Activated CD4-positive, alpha-beta T cell treated with anti-CD3 and anti-CD28 coated beads, Interleukin-2, amount 10 ng/mL, durations not matched to agents 7 days and 5 days (primary cell): ENCODE measurements around the gene LCN12. TPM values are rescaled to one million over a fixed set of nuclear protein-coding genes. Genes with fewer than 3 reads are reported as not detected.

Experiments
- CTCF ChIA-PET: fragments of 350-600 bp; sonication (Branson Sonifier 250); formaldehyde crosslinking; loops from one replicate; lab custom pipeline; 2021; ENCODE audit warnings: antibody characterized with exemption; lab: Charles Lee
- POLR2A ChIA-PET: fragments of 350-600 bp; sonication (Branson Sonifier 250); formaldehyde crosslinking; loops from one replicate; lab custom pipeline; 2021; ENCODE audit warnings: antibody characterized with exemption; lab: Charles Lee
- DNase-seq: peaks from one replicate; pipeline ENCODE4 v3.0.0-alpha.2; 2020
- H3K27ac Mint-ChIP-seq: one replicate; pipeline ENCODE4 v1.8.0; 2021; ENCODE audit warnings: mild to moderate bottlenecking, moderate library complexity, mixed read lengths
- H3K27me3 Mint-ChIP-seq: one replicate; pipeline ENCODE4 v1.8.0; 2021; ENCODE audit warnings: mixed read lengths
- H3K36me3 Mint-ChIP-seq: one replicate; pipeline ENCODE4 v1.8.0; 2021; ENCODE audit warnings: low read depth, mixed read lengths
- H3K4me1 Mint-ChIP-seq: one replicate; pipeline ENCODE4 v1.8.0; 2021; ENCODE audit warnings: mixed read lengths
- H3K4me3 Mint-ChIP-seq: one replicate; pipeline ENCODE4 v1.8.0; 2021; ENCODE audit warnings: mild to moderate bottlenecking, moderate library complexity, mixed read lengths
- H3K9me3 Mint-ChIP-seq: one replicate; pipeline ENCODE4 v1.8.0; 2021; ENCODE audit warnings: mixed read lengths
- total RNA-seq, 2 experiments: library from RNA; stranded (reverse); gene quantifications; one replicate each; pipeline ENCODE4 v1.2.3, GENCODE V29; 2021

LCN12 gene
- total RNA-seq, 2 experiments from 2014 or later: 3.1 to 3.5 TPM

GRCh38 chr9:136977649-136978072 lies 25.6 kb downstream of the LCN12 start:
- ChIA-PET CTCF (interaction anchor here (0.7 to 1.2 kb wide), 3 partner anchors 9 to 32 kb away, joined by 3 to 5 read pairs (median 3); partner anchors contain the start of genes C8G, CLIC3 and FBXW5), POLR2A (no interaction called here)
- peaks cover 13% of the 10 kb centered on the region for H3K4me1 Mint-ChIP-seq
- peaks cover 1% of the 10 kb centered on the region for H3K27me3 Mint-ChIP-seq
- no peak for DNase-seq
- no peak overlapping the region for H3K4me3 Mint-ChIP-seq
- H3K9me3 Mint-ChIP-seq: no peaks in the 10 kb centered on the region
- no peak overlapping the region for H3K27ac Mint-ChIP-seq
- H3K36me3 Mint-ChIP-seq: no peaks in the 10 kb centered on the region

GRCh38 chr9:136978073-136978864 lies 26.2 kb downstream of the LCN12 start:
- no peaks in the 10 kb centered on the region for H3K9me3 Mint-ChIP-seq
- peaks cover 1% of the 10 kb centered on the region for H3K27me3 Mint-ChIP-seq
- CTCF ChIA-PET: interaction anchor here (0.7 to 1.5 kb wide), 4 partner anchors 10 to 136 kb away, joined by 3 to 5 read pairs (median 4); partner anchors contain the start of genes AJM1, C8G, CLIC3 and FBXW5
- H3K4me1 Mint-ChIP-seq: peaks cover 13% of the 10 kb centered on the region
- POLR2A ChIA-PET: interaction anchor here (0.8 kb wide), 1 partner anchor 14 kb away, joined by 3 read pairs; the partner anchor contains the start of gene PAXX
- no peak overlapping the region for H3K4me3 Mint-ChIP-seq
- no peak overlapping the region for H3K27ac Mint-ChIP-seq
- H3K36me3 Mint-ChIP-seq: no peaks in the 10 kb centered on the region
- peak; percentile 75 for DNase-seq

GRCh38 chr9:136978865-136979544 lies 26.9 kb downstream of the LCN12 start:
- no peak for DNase-seq
- Mint-ChIP-seq H3K27me3 (peaks cover 6% of the 10 kb centered on the region), H3K36me3 (no peaks in the 10 kb centered on the region), H3K4me1 (peaks cover 15% of the 10 kb centered on the region), H3K27ac (no peak overlapping the region), H3K4me3 (no peak overlapping the region), H3K9me3 (no peaks in the 10 kb centered on the region)
- POLR2A ChIA-PET: interaction anchor here (0.8 kb wide), 1 partner anchor 13 kb away, joined by 3 read pairs; the partner anchor contains the start of gene PAXX
- CTCF ChIA-PET: interaction anchor here (0.5 to 1.5 kb wide), 5 partner anchors 8 to 137 kb away, joined by 3 to 5 read pairs (median 5); partner anchors contain the start of genes AJM1, C8G and FBXW5

GRCh38 chr9:136979769-136980587 lies 27.9 kb downstream of the LCN12 start:
- no peaks in the 10 kb centered on the region for H3K36me3 Mint-ChIP-seq
- no peaks in the 10 kb centered on the region for H3K9me3 Mint-ChIP-seq
- H3K27ac Mint-ChIP-seq: no peak overlapping the region
- no peak overlapping the region for H3K4me3 Mint-ChIP-seq
- H3K4me1 Mint-ChIP-seq: peaks cover 11% of the 10 kb centered on the region
- POLR2A ChIA-PET: no interaction called here
- CTCF ChIA-PET: interaction anchor here (0.5 to 2.0 kb wide), 3 partner anchors 7 to 138 kb away, joined by 5 read pairs; partner anchors contain the start of genes ABCA2 and AJM1
- H3K27me3 Mint-ChIP-seq: peaks cover 14% of the 10 kb centered on the region
- no peak for DNase-seq

GRCh38 chr9:136980669-136981478 lies 28.8 kb downstream of the LCN12 start:
- ChIA-PET POLR2A (no interaction called here), CTCF (interaction anchor here (2.0 kb wide), 1 partner anchor 48 kb away, joined by 5 read pairs; the partner anchor contains the start of gene ABCA2)
- DNase-seq: no peak
- no peak overlapping the region for H3K27ac Mint-ChIP-seq
- peaks cover 5% of the 10 kb centered on the region for H3K4me1 Mint-ChIP-seq
- H3K4me3 Mint-ChIP-seq: no peak overlapping the region
- no peaks in the 10 kb centered on the region for H3K9me3 Mint-ChIP-seq
- H3K36me3 Mint-ChIP-seq: no peaks in the 10 kb centered on the region
- H3K27me3 Mint-ChIP-seq: peaks cover 17% of the 10 kb centered on the region

GRCh38 chr9:136981588-136982231 lies 29.6 kb downstream of the LCN12 start:
- H3K27ac Mint-ChIP-seq: no peak overlapping the region
- peaks cover 3% of the 10 kb centered on the region for H3K4me1 Mint-ChIP-seq
- ChIA-PET CTCF (interaction anchor here (2.0 kb wide), 1 partner anchor 47 kb away, joined by 5 read pairs; the partner anchor contains the start of gene ABCA2), POLR2A (no interaction called here)
- DNase-seq: no peak
- no peaks in the 10 kb centered on the region for H3K9me3 Mint-ChIP-seq
- no peaks in the 10 kb centered on the region for H3K36me3 Mint-ChIP-seq
- peaks cover 21% of the 10 kb centered on the region for H3K27me3 Mint-ChIP-seq
- H3K4me3 Mint-ChIP-seq: no peak overlapping the region

- no peak within 1 kb of the TSS for H3K4me3 Mint-ChIP-seq
- CTCF ChIA-PET: interaction anchor here (2.0 kb wide), 1 partner anchor 46 kb away, joined by 5 read pairs; the partner anchor contains the start of gene ABCA2
- H3K9me3 Mint-ChIP-seq: no peaks in the 10 kb centered on the region
- POLR2A ChIA-PET: no interaction called here
- H3K36me3 Mint-ChIP-seq: no peaks in the 10 kb centered on the region
- DNase-seq: no peak
- H3K4me1 Mint-ChIP-seq: peaks cover 2% of the 10 kb centered on the region
- H3K27me3 Mint-ChIP-seq: peaks cover 23% of the 10 kb centered on the region
- H3K27ac Mint-ChIP-seq: no peak within 1 kb of the TSS
Measured at GRCh38 chr9:136982232-136983051, 30.4 kb downstream of the LCN12 start, which contains the start of gene LCNL1. Gene LCNL1 (plus strand): TSS chr9:136982993. CDS start chr9:136983587, 594 bp downstream.

- peaks cover 27% of the 10 kb centered on the region for H3K27me3 Mint-ChIP-seq
- no peak for DNase-seq
- H3K36me3 Mint-ChIP-seq: no peaks in the 10 kb centered on the region
- peaks cover 2% of the 10 kb centered on the region for H3K4me1 Mint-ChIP-seq
- ChIA-PET CTCF (no interaction called here), POLR2A (no interaction called here)
- H3K9me3 Mint-ChIP-seq: no peaks in the 10 kb centered on the region
- no peak overlapping the region for H3K27ac Mint-ChIP-seq
- no peak overlapping the region for H3K4me3 Mint-ChIP-seq
Measured at GRCh38 chr9:136983167-136983566, 31.1 kb downstream of the LCN12 start.

GRCh38 chr9:136983656-136984314 lies 31.7 kb downstream of the LCN12 start:
- Mint-ChIP-seq H3K27me3 (peaks cover 28% of the 10 kb centered on the region), H3K9me3 (no peaks in the 10 kb centered on the region), H3K4me3 (no peak overlapping the region), H3K36me3 (no peaks in the 10 kb centered on the region), H3K4me1 (peaks cover 2% of the 10 kb centered on the region), H3K27ac (peak overlapping the region; percentile 0)
- ChIA-PET POLR2A (no interaction called here), CTCF (no interaction called here)
- DNase-seq: no peak

GRCh38 chr9:136984464-136985026 lies 32.5 kb downstream of the LCN12 start:
- no peak overlapping the region for H3K4me3 Mint-ChIP-seq
- peaks cover 31% of the 10 kb centered on the region for H3K27me3 Mint-ChIP-seq
- ChIA-PET CTCF (interaction anchor here (1.5 to 1.9 kb wide), 2 partner anchors 9 to 51 kb away, joined by 6 read pairs; no protein-coding TSS in a partner anchor), POLR2A (no interaction called here)
- H3K9me3 Mint-ChIP-seq: no peaks in the 10 kb centered on the region
- no peak overlapping the region for H3K27ac Mint-ChIP-seq
- no peak for DNase-seq
- peaks cover 2% of the 10 kb centered on the region for H3K4me1 Mint-ChIP-seq
- H3K36me3 Mint-ChIP-seq: no peaks in the 10 kb centered on the region
